Vagina (tissue), 2 donors: ENCODE data around the gene MRGPRE. TPM values are rescaled to one million over a fixed set of nuclear protein-coding genes. Genes with fewer than 3 reads are reported as not detected.

ENCODE experiments used
- DNase-seq, 2 donors: peaks; one replicate each; pipeline ENCODE4 v3.0.0-alpha.2; 2017; ENCODE audit errors: extremely low spot score in 2 of 2
- H3K27ac ChIP-seq: fragments of 200-600 bp; sonication (generic); one replicate; pipeline ENCODE4 v1.5.1; 2019
- H3K27me3 ChIP-seq: fragments of 200-600 bp; sonication (generic); one replicate; pipeline ENCODE4 v1.5.1; 2019
- H3K36me3 ChIP-seq, 2 donors: fragments of 200-600 bp; sonication (generic); one replicate each; pipeline ENCODE4 v1.5.1; 2017 to 2019
- H3K4me1 ChIP-seq: fragments of 200-600 bp; sonication (generic); one replicate; pipeline ENCODE4 v1.5.1; 2019
- H3K4me3 ChIP-seq, 2 donors: fragments of 200-600 bp; sonication (generic); 1 replicate in 1 of 2; 2 replicates in 1 of 2; pipeline ENCODE4 v1.5.1; 2016 to 2019
- H3K9me3 ChIP-seq: fragments of 200-600 bp; sonication (generic); one replicate; pipeline ENCODE4 v1.5.1; 2019
- CTCF ChIP-seq, 3 experiments: fragments of 450-650 bp in 2 of 3; fragments of 200-600 bp in 1 of 3; sonication (generic) in 1 of 3; IDR thresholded peaks; one replicate each; pipeline ENCODE4 v1.5.1; 2017 to 2019; ENCODE audit warnings: antibody characterized with exemption in 3 of 3, mild to moderate bottlenecking in 2 of 3, moderate library complexity in 2 of 3
- POLR2A ChIP-seq, 2 donors: fragments of 450-650 bp; IDR thresholded peaks; one replicate each; pipeline ENCODE4 v1.6.1; 2017; ENCODE audit warnings: antibody characterized with exemption in 2 of 2, mild to moderate bottlenecking in 2 of 2, moderate library complexity in 2 of 2
- POLR2AphosphoS5 ChIP-seq, 2 donors: sonication (generic); formaldehyde crosslinking; IDR thresholded peaks; one replicate each; pipeline ENCODE4 v1.9.0; 2017; ENCODE audit warnings: antibody characterized with exemption in 2 of 2, mild to moderate bottlenecking in 2 of 2, low read depth in 1 of 2; ENCODE audit not compliant: insufficient read depth in 1 of 2
- intact Hi-C: fragments of 100-400 bp; cut with DNase I; formaldehyde crosslinking; loops from one replicate; pipeline ENCODE4 v1.15.1; 2023
- total RNA-seq: library from RNA; depleted of rRNA; stranded (reverse); fragments of >200 nt; gene quantifications from one replicate; pipeline ENCODE4 v1.2.3, GENCODE V29; 2016

MRGPRE gene
- total RNA-seq, 1 donor from 2014 or later = not detected

- Histone ChIP-seq H3K9me3 (no peaks in the 10 kb centered on the region), H3K27ac (no peak overlapping the region), H3K27me3 (no peaks in the 10 kb centered on the region), H3K4me1 (peaks cover 2% of the 10 kb centered on the region), H3K36me3 (no peaks in the 10 kb centered on the region), H3K4me3 (no peak overlapping the region)
- intact Hi-C loops = no loop called here
- no peak for TF ChIP-seq CTCF (IDR thresholded peaks at IDR 0.05)
- TF ChIP-seq POLR2AphosphoS5 (IDR thresholded peaks at IDR 0.05; ENCODE audit: insufficient read depth in 1 of 2, low read depth in 1 of 2) = no peak
- TF ChIP-seq POLR2A (IDR thresholded peaks at IDR 0.05) = no peak
- peak in 1 of 2 donors; percentile 82 for DNase-seq
Measured at GRCh38 chr11:3226846-3227567, 5.2 kb downstream of the MRGPRE start.

GRCh38 chr11:3225826-3226750, 6.1 kb downstream of the MRGPRE start:
- intact Hi-C loops = no loop called here
- DNase-seq = peak in 1 of 2 donors; percentile 93
- no peaks in the 10 kb centered on the region for H3K9me3 ChIP-seq
- H3K36me3 ChIP-seq = no peaks in the 10 kb centered on the region
- peaks cover 11% of the 10 kb centered on the region for H3K4me1 ChIP-seq
- H3K4me3 ChIP-seq = no peak overlapping the region
- H3K27ac ChIP-seq = no peak overlapping the region
- TF ChIP-seq POLR2A (IDR thresholded peaks at IDR 0.05) (no peak), CTCF (IDR thresholded peaks at IDR 0.05) (no peak), POLR2AphosphoS5 (IDR thresholded peaks at IDR 0.05; ENCODE audit: insufficient read depth in 1 of 2, low read depth in 1 of 2) (no peak)
- H3K27me3 ChIP-seq = no peaks in the 10 kb centered on the region

- intact Hi-C loops = no loop called here
- TF ChIP-seq CTCF (IDR thresholded peaks at IDR 0.05) (no peak), POLR2A (IDR thresholded peaks at IDR 0.05) (no peak), POLR2AphosphoS5 (IDR thresholded peaks at IDR 0.05; ENCODE audit: insufficient read depth in 1 of 2, low read depth in 1 of 2) (no peak)
- DNase-seq = peak in 1 of 2 donors; percentile 91
- Histone ChIP-seq H3K27ac (no peak overlapping the region), H3K36me3 (no peaks in the 10 kb centered on the region), H3K27me3 (no peaks in the 10 kb centered on the region), H3K4me3 (no peak overlapping the region), H3K4me1 (peaks cover 16% of the 10 kb centered on the region), H3K9me3 (no peaks in the 10 kb centered on the region)
Measured at GRCh38 chr11:3225159-3225758, 7.0 kb downstream of the MRGPRE start.

GRCh38 chr11:3224401-3225057, 7.7 kb downstream of the MRGPRE start:
- no peaks in the 10 kb centered on the region for H3K36me3 ChIP-seq
- no peak overlapping the region for H3K27ac ChIP-seq
- intact Hi-C loops = no loop called here
- peaks cover 16% of the 10 kb centered on the region for H3K4me1 ChIP-seq
- TF ChIP-seq POLR2AphosphoS5 (IDR thresholded peaks at IDR 0.05; ENCODE audit: insufficient read depth in 1 of 2, low read depth in 1 of 2) = no peak
- no peak for TF ChIP-seq POLR2A (IDR thresholded peaks at IDR 0.05)
- TF ChIP-seq CTCF (IDR thresholded peaks at IDR 0.05) = no peak
- no peaks in the 10 kb centered on the region for H3K27me3 ChIP-seq
- peak in 1 of 2 donors; percentile 89 for DNase-seq
- H3K9me3 ChIP-seq = no peaks in the 10 kb centered on the region
- H3K4me3 ChIP-seq = no peak overlapping the region
